MG63 (cell line): Measurements from ENCODE around the gene TSEN2. TPM values are rescaled to one million over a fixed set of nuclear protein-coding genes. Genes with fewer than 3 reads are reported as not detected.

Experiments used
- DNase-seq: peaks from one replicate; pipeline ENCODE4 v3.0.0-alpha.2; 2020
- H3K27me3 ChIP-seq: fragments of 250-450 bp; sonication (Bioruptor Pico); 2 replicates; pipeline ENCODE4 v1.5.1; 2020; ENCODE audit warnings: mild to moderate bottlenecking, moderate library complexity
- H3K36me3 ChIP-seq: fragments of 250-450 bp; sonication (Bioruptor Pico); 2 replicates; pipeline ENCODE4 v1.5.1; 2020; ENCODE audit warnings: mild to moderate bottlenecking, moderate library complexity
- H3K4me3 ChIP-seq: fragments of 250-450 bp; sonication (Bioruptor Pico); 2 replicates; pipeline ENCODE4 v1.5.1; 2020; ENCODE audit warnings: mild to moderate bottlenecking, moderate library complexity
- H3K9me3 ChIP-seq: fragments of 250-450 bp; sonication (Bioruptor Pico); 2 replicates; pipeline ENCODE4 v1.5.1; 2020; ENCODE audit warnings: mild to moderate bottlenecking, moderate library complexity
- total RNA-seq: library from RNA; depleted of rRNA; stranded (reverse); fragments of >200 nt; shearing (Covaris generic); gene quantifications from 2 replicates; pipeline ENCODE4 v1.2.3, GENCODE V29; 2014; ENCODE audit warnings: low replicate concordance; rRNA removed

The TSEN2 gene
- total RNA-seq, 1 experiment from 2014 or later = 14.5 TPM

DNA sequence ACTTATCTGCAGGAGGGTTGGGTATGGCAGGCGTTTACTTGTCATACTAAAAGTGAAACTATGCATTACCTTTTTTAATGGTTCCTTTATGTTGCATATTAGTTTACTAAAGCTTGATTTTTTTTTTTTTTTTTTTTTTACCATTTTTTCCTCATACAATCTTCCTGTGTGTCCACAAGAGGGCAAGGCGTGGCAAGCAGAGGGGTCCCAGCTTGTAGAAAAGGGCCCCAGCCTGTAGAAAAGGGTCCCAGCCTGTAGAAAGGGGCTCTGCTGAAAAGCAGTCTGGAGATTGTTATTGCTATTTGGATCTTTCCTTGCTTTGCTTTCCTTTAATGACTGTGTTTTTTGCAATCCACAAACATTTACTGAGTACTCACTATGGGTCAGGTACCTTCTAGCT lies 94.5 kb downstream of the TSEN2 start:
- DNase-seq = no peak
- H3K36me3 ChIP-seq = peaks cover 24% of the 10 kb centered on the region

DNA sequence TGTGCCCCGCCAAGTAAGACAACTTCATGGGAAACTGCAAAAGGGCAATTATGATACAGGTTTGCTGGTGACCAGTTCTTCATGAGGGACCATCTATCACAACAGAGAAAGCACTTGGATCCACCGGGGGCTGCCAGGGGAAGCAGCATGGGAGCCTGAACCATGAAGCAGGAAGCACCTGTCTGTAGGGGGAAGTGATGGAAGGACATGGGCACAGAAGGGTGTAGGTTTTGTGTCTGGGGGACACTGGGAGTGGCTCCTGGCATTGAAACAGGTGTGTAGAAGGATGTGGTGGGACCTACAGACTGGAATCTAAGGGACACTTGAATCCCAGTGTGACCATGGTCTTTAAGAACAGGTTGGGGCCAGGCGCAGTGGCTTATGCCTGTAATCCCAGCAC lies 95.2 kb downstream of the TSEN2 start:
- Histone ChIP-seq H3K36me3 (peaks cover 28% of the 10 kb centered on the region), H3K4me3 (no peak overlapping the region), H3K27me3 (no peaks in the 10 kb centered on the region), H3K9me3 (no peaks in the 10 kb centered on the region)
- DNase-seq = no peak

More for the DNA sequence above, 94.5 kb downstream of the TSEN2 start:
- Histone ChIP-seq H3K9me3 (no peaks in the 10 kb centered on the region), H3K27me3 (no peaks in the 10 kb centered on the region), H3K4me3 (no peak overlapping the region)

DNA sequence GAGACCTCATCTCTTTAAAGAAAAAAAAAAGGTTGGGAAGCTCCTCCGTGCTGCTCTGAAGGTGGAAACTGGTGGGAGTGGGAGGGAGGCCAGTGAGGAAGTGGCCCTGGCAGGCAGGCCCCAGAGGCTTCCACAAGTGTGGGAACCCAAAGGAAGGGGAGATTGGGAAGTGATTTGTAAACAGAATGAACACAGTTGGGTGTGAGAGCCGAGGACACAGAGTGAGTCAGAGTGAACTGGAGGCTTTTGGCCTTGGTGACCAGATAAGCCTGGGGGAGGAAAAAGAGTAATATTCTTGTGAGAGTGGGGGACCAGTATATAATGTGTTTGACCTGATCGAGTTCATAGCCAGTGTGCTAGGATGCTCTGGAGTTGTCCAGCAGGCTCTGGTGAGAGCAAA lies 95.6 kb downstream of the TSEN2 start:
- Histone ChIP-seq H3K36me3 (peaks cover 29% of the 10 kb centered on the region), H3K4me3 (no peak overlapping the region), H3K9me3 (no peaks in the 10 kb centered on the region), H3K27me3 (no peaks in the 10 kb centered on the region)
- no peak for DNase-seq

DNA sequence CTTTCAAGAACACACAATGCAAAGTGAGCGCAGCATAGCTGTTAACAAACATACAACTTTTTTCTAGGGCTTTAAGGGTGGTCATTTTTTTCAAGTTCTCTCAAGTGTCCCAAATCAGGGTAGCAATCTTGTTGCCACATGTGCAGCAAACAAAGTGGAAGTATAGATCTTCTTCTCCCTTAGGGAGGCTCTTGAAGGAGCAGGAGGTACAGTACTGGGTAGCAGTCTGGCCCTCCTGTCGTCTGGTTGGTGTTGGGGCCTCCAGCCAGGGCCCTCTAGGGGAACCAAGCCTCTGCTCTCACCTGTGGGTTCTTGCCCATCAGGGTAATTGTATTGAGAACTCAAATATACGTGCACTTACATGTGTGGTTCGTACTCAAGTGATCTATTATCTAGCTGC lies 98.5 kb downstream of the TSEN2 start:
- H3K36me3 ChIP-seq = peaks cover 27% of the 10 kb centered on the region
- no peak overlapping the region for H3K4me3 ChIP-seq
- no peak for DNase-seq
- no peaks in the 10 kb centered on the region for H3K27me3 ChIP-seq
- no peaks in the 10 kb centered on the region for H3K9me3 ChIP-seq

Other genes with a start within 250 kb of the TSEN2 start
- gene PPARG, start 195.4 kb upstream of the TSEN2 start, total RNA-seq = 7.2 and 12.6 TPM in 2 replicates
- not detected in 2 replicates for gene MKRN2OS, start 61.0 kb downstream of the TSEN2 start, total RNA-seq
- gene MKRN2, start 72.6 kb downstream of the TSEN2 start, total RNA-seq = 15.8 and 25.5 TPM in 2 replicates
- 62.0 and 96.8 TPM in 2 replicates for gene RAF1, start 179.6 kb downstream of the TSEN2 start, total RNA-seq